GM06990 (cell line): ENCODE results near the gene BANF2.

Source experiments
- DNase-seq: peaks from one replicate; pipeline ENCODE4 v3.0.0-alpha.2; 2011; ENCODE audit not compliant: insufficient read length; ENCODE audit errors: extremely low read depth
- H3K27me3 ChIP-seq: replicated peaks from 2 replicates; pipeline ENCODE4 v1.6.0; 2011; ENCODE audit warnings: low read length; ENCODE audit not compliant: control insufficient read depth, insufficient read depth
- H3K36me3 ChIP-seq: 2 replicates; pipeline ENCODE4 v1.5.1; 2011; ENCODE audit warnings: low read length; ENCODE audit not compliant: control insufficient read depth, insufficient read depth
- H3K4me3 ChIP-seq: replicated peaks from 2 replicates; pipeline ENCODE4 v1.5.1; 2011; ENCODE audit warnings: low read depth, mild to moderate bottlenecking, control low read depth, low read length
- CTCF ChIP-seq: IDR thresholded peaks from 2 replicates; pipeline ENCODE4 v1.5.1; 2011; ENCODE audit warnings: low read length, control low read depth, mild to moderate bottlenecking, inconsistent platforms; ENCODE audit not compliant: insufficient read depth, poor library complexity, severe bottlenecking

Gene BANF2

GRCh38 chr20:17696287-17696686 is 3.5 kb upstream of the BANF2 start:
- no peak for DNase-seq
- no peak for TF ChIP-seq CTCF
- no peak overlapping the region for H3K4me3 ChIP-seq

GRCh38 chr20:17697171-17697570 is 2.6 kb upstream of the BANF2 start:
- Histone ChIP-seq H3K36me3 (no peaks in the 10 kb centered on the region), H3K27me3 (no peaks in the 10 kb centered on the region), H3K4me3 (no peak overlapping the region)
- TF ChIP-seq CTCF, result no peak
- no peak for DNase-seq

More at GRCh38 chr20:17696287-17696686, 3.5 kb upstream of the BANF2 start:
- Histone ChIP-seq H3K27me3 (no peaks in the 10 kb centered on the region), H3K36me3 (no peaks in the 10 kb centered on the region)

DNA sequence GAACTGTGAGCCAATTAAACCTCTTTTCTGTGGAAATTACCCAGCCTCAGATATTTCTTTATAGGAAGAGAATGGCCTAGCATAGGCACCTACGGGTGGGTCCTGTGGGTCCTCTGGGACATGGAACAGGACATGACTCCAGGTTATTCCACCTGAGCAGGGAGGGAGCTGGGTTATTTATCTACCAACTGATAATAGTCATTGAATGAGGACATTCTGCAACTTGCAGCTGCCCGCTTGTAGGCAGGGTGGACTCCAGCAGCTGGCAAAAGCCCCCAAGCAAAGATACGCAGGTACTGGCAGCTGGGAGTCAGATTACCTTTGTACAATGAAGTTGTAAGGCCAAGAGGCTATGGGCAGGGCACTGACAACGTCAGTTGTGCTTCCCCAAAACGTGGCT is 1.4 kb upstream of the BANF2 start:
- Histone ChIP-seq H3K4me3 (no peak overlapping the region), H3K36me3 (no peaks in the 10 kb centered on the region), H3K27me3 (no peaks in the 10 kb centered on the region)
- no peak for DNase-seq
- no peak for TF ChIP-seq CTCF

- H3K36me3 ChIP-seq, result no peaks in the 10 kb centered on the region
- TF ChIP-seq CTCF, result no peak
- no peaks in the 10 kb centered on the region for H3K27me3 ChIP-seq
- no peak overlapping the region for H3K4me3 ChIP-seq
- no peak for DNase-seq
These were observed 871 bp downstream of the BANF2 start for GRCh38 chr20:17700637-17701036.

- no peak for TF ChIP-seq CTCF
- no peak overlapping the region for H3K4me3 ChIP-seq
- H3K36me3 ChIP-seq, result no peaks in the 10 kb centered on the region
- no peak for DNase-seq
- H3K27me3 ChIP-seq, result no peaks in the 10 kb centered on the region
These were observed 2.1 kb downstream of the BANF2 start for GRCh38 chr20:17701826-17702225.
